ENCODE data around the gene CYP27B1.
"Not testable (repeated sequence)": the region's sequence is repeated elsewhere in the genome, so short reads cannot be mapped to it uniquely, and the experiment has no call there.

Gene CYP27B1

GRCh38 chr12:57783466-57783801, 16.6 kb upstream of the CYP27B1 start:
- no peak for DNase-seq

- peak; percentile 39 for DNase-seq
Measured at GRCh38 chr12:57782608-57783465, 16.0 kb upstream of the CYP27B1 start, which contains the start of gene TSFM. Gene TSFM (plus strand): TSS chr12:57782787. CDS start chr12:57782802, 15 bp downstream.

- DNase-seq, result no peak
Measured at GRCh38 chr12:57782243-57782607, 15.3 kb upstream of the CYP27B1 start.

- no peak for DNase-seq
Measured at GRCh38 chr12:57781801-57782200, 14.9 kb upstream of the CYP27B1 start.

GRCh38 chr12:57781244-57781643, 14.4 kb upstream of the CYP27B1 start:
- no peak for DNase-seq

GRCh38 chr12:57780284-57780897, 13.5 kb upstream of the CYP27B1 start:
- no peak for DNase-seq

GRCh38 chr12:57779736-57780135, 12.9 kb upstream of the CYP27B1 start:
- no peak for DNase-seq

GRCh38 chr12:57777911-57778310, 11.0 kb upstream of the CYP27B1 start:
- DNase-seq, result no peak

- DNase-seq, result no peak
Measured at GRCh38 chr12:57777367-57777766, 10.5 kb upstream of the CYP27B1 start.

- no peak for DNase-seq
Measured at GRCh38 chr12:57776247-57776587, 9.3 kb upstream of the CYP27B1 start.

- no peak for DNase-seq
Measured at GRCh38 chr12:57775563-57776246, 8.8 kb upstream of the CYP27B1 start.

GRCh38 chr12:57775044-57775443, 8.2 kb upstream of the CYP27B1 start:
- no peak for DNase-seq

GRCh38 chr12:57774634-57775033, 7.8 kb upstream of the CYP27B1 start:
- not testable (repeated sequence) for DNase-seq

- DNase-seq, result no peak
Measured at GRCh38 chr12:57772429-57773322, 5.8 kb upstream of the CYP27B1 start, which contains the start of gene EEF1AKMT3. Gene EEF1AKMT3 (plus strand): TSS chr12:57772614. CDS start chr12:57772725, 111 bp downstream.

- peak; percentile 88 for DNase-seq
Measured at GRCh38 chr12:57771873-57772428, 5.1 kb upstream of the CYP27B1 start, which contains the start of gene METTL1. Gene METTL1 (minus strand): TSS chr12:57772105. CDS start chr12:57772083, 22 bp downstream.

GRCh38 chr12:57771236-57771872, 4.5 kb upstream of the CYP27B1 start:
- peak; percentile 83 for DNase-seq

- DNase-seq, result no peak
Measured at GRCh38 chr12:57770734-57771133, 3.9 kb upstream of the CYP27B1 start.

GRCh38 chr12:57769594-57769993, 2.7 kb upstream of the CYP27B1 start:
- no peak for DNase-seq

GRCh38 chr12:57767876-57768275, 998 bp upstream of the CYP27B1 start:
- no peak for DNase-seq

- no peak for DNase-seq
Measured at GRCh38 chr12:57767305-57767698, 424 bp upstream of the CYP27B1 start.

- DNase-seq, result no peak
Measured at GRCh38 chr12:57765698-57766463, 997 bp downstream of the CYP27B1 start.

Measured in DMS 273 treated with DMSO at 0.1 percent for 48 hours (cell line).